NCI-H1092 treated with DMSO at 0.1 percent for 48 hours (cell line): Measurements from ENCODE around the gene ZNF439.
"Not testable (repeated sequence)": the region's sequence is repeated elsewhere in the genome, so short reads cannot be mapped to it uniquely, and the experiment has no call there.

Experiments
- DNase-seq: peaks from one replicate; lab custom pipeline; 2025; lab: John Stamatoyannopoulos, UW

ZNF439 gene

GRCh38 chr19:11848594-11849469 is at the start of gene ZNF439:
ZNF439 (plus strand) TSS chr19:11848726; CDS start chr19:11848868, 142 bp downstream.
- DNase-seq, result peak; percentile 82

DNA sequence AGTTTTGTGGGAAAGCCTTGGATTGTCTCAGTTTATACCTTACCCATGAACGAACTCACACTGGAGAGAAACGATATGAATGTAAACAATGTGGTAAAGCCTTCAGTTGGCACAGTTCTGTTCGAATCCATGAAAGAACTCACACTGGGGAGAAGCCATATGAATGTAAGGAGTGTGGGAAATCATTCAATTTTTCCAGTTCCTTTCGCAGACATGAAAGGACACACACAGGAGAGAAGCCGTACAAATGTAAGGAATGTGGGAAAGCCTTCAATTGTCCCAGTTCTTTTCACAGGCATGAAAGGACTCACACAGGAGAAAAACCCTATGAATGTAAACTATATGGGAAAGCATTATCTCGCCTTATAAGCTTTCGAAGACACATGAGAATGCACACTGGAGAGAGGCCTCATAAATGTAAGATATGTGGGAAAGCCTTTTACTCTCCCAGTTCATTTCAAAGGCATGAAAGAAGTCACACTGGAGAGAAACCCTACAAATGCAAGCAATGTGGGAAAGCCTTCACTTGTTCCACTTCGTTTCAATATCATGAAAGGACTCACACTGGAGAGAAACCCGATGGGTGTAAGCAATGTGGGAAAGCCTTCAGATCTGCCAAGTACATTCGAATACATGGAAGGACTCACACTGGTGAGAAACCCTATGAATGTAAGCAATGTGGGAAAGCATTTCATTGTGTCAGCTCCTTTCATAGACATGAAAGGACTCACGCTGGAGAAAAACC is 42.0 kb upstream of the ZNF439 start:
- no peak for DNase-seq

GRCh38 chr19:11807099-11807380 is 41.5 kb upstream of the ZNF439 start:
- DNase-seq, result no peak

GRCh38 chr19:11813703-11814028 is 34.9 kb upstream of the ZNF439 start:
- no peak for DNase-seq

DNA sequence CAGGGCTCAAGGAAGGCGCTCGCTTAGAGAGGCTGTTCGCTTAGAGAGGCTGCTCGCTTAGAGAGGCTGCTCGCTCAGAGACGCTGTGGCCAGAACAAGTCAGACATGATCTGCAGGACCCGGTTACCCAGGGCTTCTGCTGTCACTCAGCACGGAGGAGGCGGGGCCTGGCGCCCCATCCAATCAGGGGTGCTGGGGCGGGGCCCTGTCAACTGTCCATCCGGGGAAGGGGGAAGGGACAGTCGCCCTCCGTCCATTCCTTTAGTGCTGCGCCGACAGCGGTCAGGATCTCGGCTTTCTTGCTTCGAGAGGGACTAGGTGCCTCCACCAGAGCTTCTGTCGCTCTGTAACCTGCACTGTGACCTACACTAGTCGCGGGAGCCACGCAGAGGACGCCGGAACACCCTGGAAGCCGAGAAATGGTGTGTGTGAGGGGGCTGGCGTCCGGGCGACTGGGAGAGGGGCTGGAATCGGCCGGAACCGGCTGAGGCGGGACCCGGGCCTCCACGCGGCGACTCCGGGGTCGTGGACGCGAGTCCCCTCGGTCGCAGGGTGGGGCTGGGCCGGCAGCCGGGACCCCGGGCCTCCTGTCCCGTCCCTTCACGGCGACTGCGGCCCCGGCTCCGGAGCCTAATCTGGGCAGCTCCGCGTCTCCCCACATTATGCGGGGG is 34.4 kb upstream of the ZNF439 start, which contains the start of gene ZNF440:
TSS of gene ZNF440 (plus strand) at position 245 of the 671 bp plus-strand sequence. CDS start at position 420, 175 bp downstream.
- DNase-seq, result peak; percentile 92

DNA sequence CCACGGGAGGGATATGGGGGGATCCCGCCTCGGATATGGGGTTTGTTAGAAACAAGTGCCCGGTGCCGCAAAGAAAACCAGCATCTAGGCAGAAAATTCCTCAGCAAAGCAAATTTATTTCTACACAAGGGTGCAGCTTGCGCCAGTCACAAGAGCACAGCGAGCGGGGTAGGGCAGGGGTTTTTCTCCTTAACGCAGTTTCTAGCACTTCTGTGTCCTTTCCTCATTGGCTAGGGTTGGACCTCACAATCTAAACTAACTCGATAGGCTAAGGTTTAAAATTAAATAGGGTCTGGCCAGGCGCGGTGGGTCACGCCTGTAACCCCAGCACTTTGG is 33.9 kb upstream of the ZNF439 start:
- DNase-seq, result peak; percentile 14

GRCh38 chr19:11821474-11822109 is 26.9 kb upstream of the ZNF439 start:
- no peak for DNase-seq

DNA sequence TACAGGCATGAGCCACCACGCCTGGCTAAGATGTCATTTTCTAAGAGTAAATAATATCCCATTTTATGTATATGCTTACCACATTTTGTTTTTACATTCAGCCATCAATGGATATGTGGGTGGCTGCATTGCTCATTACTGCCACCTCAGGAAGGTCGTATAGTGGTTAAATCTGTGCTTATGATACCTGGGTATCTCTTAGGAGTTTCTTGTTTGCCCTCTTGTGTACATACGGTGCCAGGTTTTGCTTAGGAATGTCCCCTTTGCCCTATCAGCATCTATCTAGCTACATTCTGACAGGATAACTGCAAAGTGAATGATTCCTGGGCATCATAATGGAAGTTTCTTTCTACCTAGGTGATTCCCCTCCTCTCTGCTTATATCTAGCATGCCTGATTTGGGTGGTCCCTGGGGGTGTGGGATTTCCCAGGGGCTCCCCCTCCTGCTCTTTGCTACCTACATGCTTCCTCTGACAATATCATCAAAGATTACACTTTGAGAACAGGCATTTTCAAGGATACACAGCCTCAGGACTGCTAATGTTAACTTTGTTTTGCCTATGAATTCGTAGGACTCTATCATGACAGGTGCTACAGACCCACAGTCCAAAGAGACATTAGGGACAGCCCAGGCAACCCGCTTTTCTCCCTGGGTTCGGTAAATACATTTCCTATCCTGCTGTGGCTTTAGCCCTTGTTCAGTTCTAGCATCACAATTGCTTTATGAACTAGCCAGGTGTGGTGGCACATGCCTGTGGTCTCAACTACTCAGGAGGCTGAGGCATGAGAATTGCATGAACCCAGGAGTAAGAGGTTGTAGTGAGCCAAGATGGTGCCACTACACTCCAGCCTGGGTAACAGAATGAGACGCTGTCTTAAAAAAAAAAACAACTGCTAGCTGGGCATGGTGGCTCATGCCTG is 19.3 kb upstream of the ZNF439 start:
- DNase-seq, result not testable (repeated sequence)

GRCh38 chr19:11832253-11832912 is 16.1 kb upstream of the ZNF439 start:
- DNase-seq, result no peak

DNA sequence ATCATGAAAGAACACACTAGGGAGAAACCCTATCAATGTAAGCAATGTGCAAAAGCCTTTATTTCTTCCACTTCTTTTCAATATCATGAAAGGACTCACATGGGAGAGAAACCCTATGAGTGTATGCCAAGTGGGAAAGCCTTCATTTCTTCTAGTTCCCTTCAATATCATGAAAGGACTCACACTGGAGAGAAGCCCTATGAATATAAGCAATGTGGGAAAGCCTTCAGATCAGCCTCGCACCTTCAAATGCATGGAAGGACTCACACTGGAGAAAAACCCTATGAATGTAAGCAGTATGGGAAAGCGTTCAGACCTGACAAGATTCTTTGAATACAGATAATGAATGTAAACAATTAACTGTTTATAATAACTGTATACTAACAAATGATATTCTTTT is 15.0 kb upstream of the ZNF439 start:
- no peak for DNase-seq

DNA sequence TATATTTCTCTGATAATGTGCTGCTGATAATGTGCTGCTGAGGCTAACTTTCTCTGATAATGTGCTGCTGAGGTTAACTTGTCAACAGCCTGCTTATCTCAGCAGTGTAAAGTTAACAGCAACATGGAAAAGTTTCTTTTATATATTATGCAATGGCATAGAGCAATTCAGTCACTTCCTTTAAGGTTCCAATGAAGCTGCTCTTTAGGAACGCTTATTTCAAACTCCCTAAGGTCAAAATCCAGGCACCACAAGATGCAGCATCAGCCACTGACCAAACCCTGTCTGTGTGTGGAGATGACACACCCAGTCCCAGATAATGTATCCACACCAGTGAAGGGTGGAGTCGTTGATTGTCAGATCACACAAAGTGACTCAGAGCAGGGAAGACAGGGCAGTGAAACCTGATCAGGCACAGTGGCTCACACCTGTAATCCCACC is 12.9 kb upstream of the ZNF439 start:
- not testable (repeated sequence) for DNase-seq

GRCh38 chr19:11843722-11844121 is 4.8 kb upstream of the ZNF439 start:
- DNase-seq, result no peak

- not testable (repeated sequence) for DNase-seq
These were observed 911 bp upstream of the ZNF439 start for GRCh38 chr19:11847615-11848014.

- no peak for DNase-seq
These were observed 329 bp upstream of the ZNF439 start for GRCh38 chr19:11848200-11848593.

DNA sequence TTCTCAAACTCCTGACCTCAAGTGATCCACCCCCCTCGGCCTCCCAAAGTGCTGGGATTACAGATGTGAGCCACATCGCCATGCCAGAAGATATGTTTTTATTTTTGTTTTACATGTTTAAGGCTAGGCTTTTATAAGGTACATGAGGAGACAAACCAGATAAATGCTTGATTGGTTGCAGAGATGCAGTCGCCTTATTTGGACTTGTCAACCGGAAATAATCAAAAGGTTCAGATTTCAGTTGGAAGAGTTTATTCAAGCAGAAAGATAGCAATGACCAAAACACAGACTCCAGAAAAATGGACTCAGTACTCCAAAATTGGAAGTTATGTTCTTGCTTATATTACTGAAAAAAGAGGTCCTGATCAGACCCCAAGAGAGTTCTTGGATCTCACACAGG is 1.8 kb downstream of the ZNF439 start:
- DNase-seq, result not testable (repeated sequence)

DNA sequence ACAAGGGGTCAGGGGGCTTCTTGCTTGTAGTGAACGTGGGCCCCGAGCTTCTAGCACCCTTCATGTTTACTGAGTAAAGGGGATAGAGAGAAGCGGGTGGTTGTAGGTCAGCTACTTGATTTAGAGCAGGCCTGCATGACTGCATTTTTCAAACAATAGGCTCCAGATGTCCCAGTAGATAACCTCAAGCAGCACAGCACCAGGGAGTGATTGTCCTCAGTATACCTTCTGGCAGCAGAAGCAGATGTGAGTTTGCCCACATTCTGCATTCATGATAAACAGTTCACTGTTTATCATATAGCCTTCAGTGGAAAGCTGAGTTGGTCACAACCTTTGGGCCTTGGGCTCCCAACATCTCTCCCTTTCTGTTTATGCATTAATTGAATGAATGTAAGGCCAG is 4.8 kb downstream of the ZNF439 start:
- no peak for DNase-seq

- DNase-seq, result no peak
These were observed 8.2 kb downstream of the ZNF439 start for GRCh38 chr19:11856596-11857250.

DNA sequence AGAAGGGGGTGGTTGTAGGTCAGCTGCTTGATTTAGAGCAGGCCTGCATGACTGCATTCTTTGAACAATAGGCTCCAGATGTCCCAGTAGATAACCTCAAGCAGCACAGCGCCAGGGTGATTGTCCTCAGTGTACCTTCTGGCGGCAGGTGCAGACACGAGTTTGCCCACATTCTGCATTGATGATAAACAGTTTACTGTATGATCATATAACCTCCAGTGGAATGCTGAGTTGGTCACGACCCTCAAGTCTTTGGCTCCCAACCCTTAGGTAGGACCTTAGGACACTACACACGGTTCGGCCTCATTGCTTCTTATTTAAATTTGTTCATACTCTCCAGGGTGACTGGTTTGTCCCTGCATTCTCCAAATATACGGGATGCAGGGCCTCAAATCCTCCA is 12.2 kb downstream of the ZNF439 start:
- no peak for DNase-seq

DNA sequence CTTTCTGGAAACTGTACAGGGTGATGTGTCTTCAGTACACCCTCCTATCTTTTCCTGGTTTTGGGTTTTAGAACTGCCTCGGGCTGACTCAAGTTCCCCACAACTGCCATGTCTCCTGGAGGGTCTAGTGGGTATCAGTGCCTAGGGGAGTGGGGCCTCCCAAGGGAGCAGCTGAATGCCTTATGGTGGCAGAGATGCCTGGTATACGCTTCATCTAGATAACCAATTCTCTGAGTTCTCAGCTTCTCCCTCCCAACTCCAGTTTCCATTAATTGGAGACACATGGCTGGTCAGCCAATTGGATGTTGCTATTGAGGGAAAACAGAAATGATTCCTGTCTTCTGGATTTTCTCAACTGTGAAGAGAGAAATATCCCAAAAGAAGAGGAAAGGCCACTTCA is 12.8 kb downstream of the ZNF439 start:
- DNase-seq, result no peak

- DNase-seq, result not testable (repeated sequence)
These were observed 19.2 kb downstream of the ZNF439 start for GRCh38 chr19:11867766-11868165.
